GM12873 (cell line): Measurements from ENCODE around the gene ATP9B.
A peak's percentile ranks its signal among the peaks of the same experiment; 100 is the strongest.

ENCODE experiments used
- TF ChIP-seq, protein P1 (sequence below): IDR thresholded peaks from 2 replicates; pipeline ENCODE4 v1.5.1; 2012; ENCODE audit warnings: low read depth, mild to moderate bottlenecking, moderate library complexity, low read length, control low read depth; ENCODE audit not compliant: insufficient read depth; ENCODE audit errors: missing control alignments

Gene ATP9B

DNA sequence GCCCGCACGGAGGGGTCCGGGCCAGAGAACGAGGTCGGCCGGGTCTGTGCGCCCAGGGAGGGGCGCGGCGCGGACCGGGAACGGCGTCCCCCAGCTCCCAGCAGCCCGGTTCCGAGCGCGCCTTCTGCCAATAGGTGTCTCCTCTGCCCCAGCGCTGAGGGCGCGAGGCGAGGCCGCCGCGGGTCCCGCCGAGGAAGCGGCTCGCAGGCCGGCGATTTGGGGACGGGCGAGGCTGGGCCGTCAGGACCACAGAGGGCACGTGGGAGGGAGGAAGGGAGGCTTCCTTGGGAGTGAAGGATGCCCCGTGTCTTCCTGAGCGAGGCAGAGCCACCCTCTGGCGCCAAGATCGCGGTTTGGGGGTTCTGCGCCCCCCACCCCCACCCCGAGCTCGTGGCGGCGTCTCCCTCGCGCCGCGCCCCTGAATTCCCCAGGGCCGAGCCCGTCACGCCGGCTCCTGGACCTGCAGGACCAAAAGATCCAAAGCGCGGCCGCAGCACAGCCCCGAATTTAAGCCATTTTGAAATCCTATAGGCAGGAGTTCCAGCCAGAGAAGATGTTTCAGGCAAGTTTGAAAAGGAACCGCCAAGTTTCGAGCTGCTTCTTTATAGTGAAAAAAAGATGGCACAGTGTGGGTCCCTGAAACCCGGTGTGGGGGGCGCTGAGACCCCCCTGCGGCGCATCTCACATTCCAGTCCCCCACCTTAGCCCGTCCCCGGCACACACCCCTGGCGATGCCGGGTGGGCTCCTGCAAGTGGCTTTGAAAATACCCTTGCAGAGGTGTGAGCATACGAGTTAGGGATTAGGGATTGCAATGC is 327.4 kb downstream of the ATP9B start:
- TF ChIP-seq, protein P1, sequence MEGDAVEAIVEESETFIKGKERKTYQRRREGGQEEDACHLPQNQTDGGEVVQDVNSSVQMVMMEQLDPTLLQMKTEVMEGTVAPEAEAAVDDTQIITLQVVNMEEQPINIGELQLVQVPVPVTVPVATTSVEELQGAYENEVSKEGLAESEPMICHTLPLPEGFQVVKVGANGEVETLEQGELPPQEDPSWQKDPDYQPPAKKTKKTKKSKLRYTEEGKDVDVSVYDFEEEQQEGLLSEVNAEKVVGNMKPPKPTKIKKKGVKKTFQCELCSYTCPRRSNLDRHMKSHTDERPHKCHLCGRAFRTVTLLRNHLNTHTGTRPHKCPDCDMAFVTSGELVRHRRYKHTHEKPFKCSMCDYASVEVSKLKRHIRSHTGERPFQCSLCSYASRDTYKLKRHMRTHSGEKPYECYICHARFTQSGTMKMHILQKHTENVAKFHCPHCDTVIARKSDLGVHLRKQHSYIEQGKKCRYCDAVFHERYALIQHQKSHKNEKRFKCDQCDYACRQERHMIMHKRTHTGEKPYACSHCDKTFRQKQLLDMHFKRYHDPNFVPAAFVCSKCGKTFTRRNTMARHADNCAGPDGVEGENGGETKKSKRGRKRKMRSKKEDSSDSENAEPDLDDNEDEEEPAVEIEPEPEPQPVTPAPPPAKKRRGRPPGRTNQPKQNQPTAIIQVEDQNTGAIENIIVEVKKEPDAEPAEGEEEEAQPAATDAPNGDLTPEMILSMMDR = peak; percentile 26

GRCh38 chr18:79397247-79397829 is 328.1 kb downstream of the ATP9B start:
- TF ChIP-seq, protein P1 = no peak

DNA sequence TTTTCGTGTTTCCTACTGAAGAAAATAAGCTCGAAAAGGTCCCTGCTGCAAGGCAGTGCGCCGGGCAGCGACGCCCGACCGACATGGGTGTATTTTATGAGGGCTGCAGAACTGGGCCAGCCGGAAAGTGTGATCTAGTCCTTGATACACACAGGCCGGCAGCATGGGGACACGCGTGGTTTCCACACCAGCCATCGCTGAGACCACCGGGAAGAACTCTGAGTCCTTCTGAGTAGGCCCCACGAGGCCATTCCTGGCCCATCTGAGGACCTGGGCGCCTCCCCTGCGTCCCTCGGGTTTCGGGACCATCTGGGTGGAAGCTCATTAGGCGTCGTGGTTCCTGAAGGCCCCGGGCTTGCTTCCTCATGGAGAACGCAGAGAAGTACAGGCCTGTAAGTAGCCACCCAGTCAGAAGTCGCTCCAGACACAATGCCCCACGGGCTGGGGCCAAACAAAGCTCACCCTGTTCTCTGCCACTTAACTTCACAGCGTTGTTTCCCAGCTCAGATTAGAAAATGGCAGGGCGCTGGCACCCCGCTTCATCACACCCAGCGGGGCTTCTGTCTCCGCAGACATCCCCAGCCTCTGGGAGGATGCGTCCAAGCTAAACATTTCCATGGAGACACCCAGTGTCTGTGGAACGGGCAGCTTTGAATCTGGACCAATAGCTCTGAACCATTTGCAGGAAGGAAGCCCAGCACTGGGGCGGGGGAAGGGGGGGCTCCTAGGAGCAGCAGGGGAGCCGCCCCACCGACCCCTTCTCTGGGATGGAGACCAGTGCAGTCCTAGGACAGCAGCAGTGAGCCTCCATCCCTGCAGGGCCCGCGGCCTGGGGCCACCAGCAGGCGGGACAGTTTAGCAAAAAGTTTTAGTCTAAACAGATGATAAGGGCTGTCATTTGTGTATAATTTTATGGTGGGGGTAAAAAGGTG is 328.9 kb downstream of the ATP9B start:
- TF ChIP-seq, protein P1 = no peak

GRCh38 chr18:79399275-79400081 is 330.3 kb downstream of the ATP9B start:
- TF ChIP-seq, protein P1 = no peak

DNA sequence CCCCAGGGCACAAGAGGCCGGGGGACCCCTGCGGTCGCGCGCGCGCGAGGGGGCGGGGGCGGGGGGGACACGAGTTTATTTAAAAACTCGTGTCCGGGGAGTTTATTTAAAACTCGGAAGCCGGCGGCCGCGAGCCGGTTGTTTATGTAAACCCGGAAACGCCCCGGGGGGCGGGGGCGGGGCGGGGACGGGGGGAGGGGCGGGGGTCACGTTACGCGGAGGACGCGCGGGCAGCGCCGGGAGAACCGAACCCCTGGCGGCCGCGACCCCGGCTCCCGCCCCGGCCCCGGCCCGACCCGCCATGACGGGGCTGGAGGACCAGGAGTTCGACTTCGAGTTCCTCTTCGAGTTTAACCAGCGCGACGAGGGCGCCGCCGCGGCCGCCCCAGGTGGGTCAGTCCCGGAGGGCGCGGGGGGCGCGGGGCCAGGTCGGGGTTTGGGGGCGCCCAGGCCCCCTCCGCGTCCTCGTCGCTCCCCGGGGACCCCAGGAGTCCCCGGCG is 330.9 kb downstream of the ATP9B start:
- TF ChIP-seq, protein P1 = no peak

- TF ChIP-seq, protein P1 = no peak
These were observed 331.6 kb downstream of the ATP9B start for GRCh38 chr18:79400591-79401381.
